Loucy (cell line): ENCODE measurements around the gene MLST8.

Experiments
- CTCF ChIP-seq: fragments of 200-600 bp; sonication (generic); conservative IDR thresholded peaks from 2 replicates; pipeline ENCODE4 v1.5.1; 2014; ENCODE audit warnings: mild to moderate bottlenecking, antibody characterized with exemption, low read length
- EZH2phosphoT487 ChIP-seq: fragments of 200-600 bp; IDR thresholded peaks from 2 replicates; pipeline ENCODE4 v1.6.1; 2018; ENCODE audit warnings: antibody characterized with exemption, mild to moderate bottlenecking, moderate library complexity, borderline replicate concordance

- TF ChIP-seq CTCF: no peak
- TF ChIP-seq EZH2phosphoT487: no peak
Measured at GRCh38 chr16:2159175-2159838, 45.9 kb upstream of the MLST8 start.
